ENCODE results near the gene HYPK. TPM values are rescaled to one million over a fixed set of nuclear protein-coding genes. Genes with fewer than 3 reads are reported as not detected.

The HYPK gene
- total RNA-seq, 2 experiments from 2014 or later: 16.1 to 53.6 TPM

DNA sequence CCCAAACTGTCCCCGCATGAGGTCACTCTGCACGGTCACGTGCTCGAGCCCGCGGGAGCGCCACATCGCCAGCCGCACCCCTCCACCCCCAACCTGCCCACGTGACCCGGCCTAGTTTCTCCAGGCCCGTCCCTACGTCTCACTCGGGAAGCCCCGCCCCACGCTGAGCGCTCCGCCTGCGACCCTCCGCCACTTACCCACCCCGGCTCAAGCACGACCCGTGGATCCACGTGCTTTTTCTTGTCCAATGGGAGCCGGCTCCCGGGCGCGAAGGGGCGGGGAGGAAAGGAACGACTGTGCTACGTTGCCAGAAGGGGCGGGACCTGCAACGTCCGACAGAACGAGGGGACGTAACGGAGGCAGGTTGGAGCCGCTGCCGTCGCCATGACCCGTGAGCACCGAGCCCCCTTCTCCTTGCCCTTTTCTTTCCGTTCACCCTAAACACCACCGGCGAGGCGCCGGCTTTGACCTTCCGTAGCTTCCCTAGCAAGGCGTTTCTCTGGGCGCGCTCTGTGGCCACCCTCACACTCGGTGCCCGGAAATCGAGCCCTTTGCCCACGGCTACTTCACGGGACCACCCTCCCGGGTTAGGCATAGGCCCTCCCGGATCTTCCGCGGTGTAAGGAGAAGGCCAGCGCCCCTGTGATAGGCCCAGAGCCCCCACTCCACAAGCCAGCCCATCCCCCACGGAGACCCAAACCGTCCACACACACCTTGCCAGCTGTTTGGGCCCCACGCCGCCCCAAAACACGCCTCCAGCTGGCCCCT is 8.2 kb upstream of the HYPK start, which contains the start of gene SERF2:
TSS of gene SERF2 (plus strand) at position 328 of the 768 bp plus-strand sequence. CDS start at position 385, 57 bp downstream.
- TSS peak; percentile 66 for BruUV-seq (replicated peaks)
- H2AFZ ChIP-seq (ENCODE audit: low read length): peak within 1 kb of the TSS; percentile 53; the same call in 1 of the 2 replicates
- H3K9me2 ChIP-seq (ENCODE audit: insufficient read depth, low read length): no peaks in the 10 kb centered on the region
- POLR2A ChIA-PET: interaction anchor here (0.7 to 6.5 kb wide), 8 partner anchors 8 to 40 kb away, joined by 3 to 98 read pairs (median 7); partner anchors contain the start of genes ELL3, HYPK, MFAP1 and SERINC4
- H4K20me1 ChIP-seq (ENCODE audit: insufficient read depth, low read length): peaks cover 17% of the 10 kb centered on the region
- peaks cover 87% of the 10 kb centered on the region for H3K4me1 ChIP-seq (ENCODE audit: insufficient read depth, low read length, poor library complexity, severe bottlenecking)
- H3K36me3 ChIP-seq (ENCODE audit: insufficient read depth, low read length): peaks cover 49% of the 10 kb centered on the region
- TF ChIP-seq EZH2phosphoT487 (IDR thresholded peaks at IDR 0.05; ENCODE audit: borderline replicate concordance, low read depth, low read length): no peak
- TF ChIP-seq, protein P1, sequence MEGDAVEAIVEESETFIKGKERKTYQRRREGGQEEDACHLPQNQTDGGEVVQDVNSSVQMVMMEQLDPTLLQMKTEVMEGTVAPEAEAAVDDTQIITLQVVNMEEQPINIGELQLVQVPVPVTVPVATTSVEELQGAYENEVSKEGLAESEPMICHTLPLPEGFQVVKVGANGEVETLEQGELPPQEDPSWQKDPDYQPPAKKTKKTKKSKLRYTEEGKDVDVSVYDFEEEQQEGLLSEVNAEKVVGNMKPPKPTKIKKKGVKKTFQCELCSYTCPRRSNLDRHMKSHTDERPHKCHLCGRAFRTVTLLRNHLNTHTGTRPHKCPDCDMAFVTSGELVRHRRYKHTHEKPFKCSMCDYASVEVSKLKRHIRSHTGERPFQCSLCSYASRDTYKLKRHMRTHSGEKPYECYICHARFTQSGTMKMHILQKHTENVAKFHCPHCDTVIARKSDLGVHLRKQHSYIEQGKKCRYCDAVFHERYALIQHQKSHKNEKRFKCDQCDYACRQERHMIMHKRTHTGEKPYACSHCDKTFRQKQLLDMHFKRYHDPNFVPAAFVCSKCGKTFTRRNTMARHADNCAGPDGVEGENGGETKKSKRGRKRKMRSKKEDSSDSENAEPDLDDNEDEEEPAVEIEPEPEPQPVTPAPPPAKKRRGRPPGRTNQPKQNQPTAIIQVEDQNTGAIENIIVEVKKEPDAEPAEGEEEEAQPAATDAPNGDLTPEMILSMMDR (conservative IDR thresholded peaks at IDR 0.05; ENCODE audit: low read length): no peak
- H3K27ac ChIP-seq (ENCODE audit: low read depth, low read length, poor library complexity, severe bottlenecking): peak within 1 kb of the TSS; percentile 100
- DNase-seq (ENCODE audit: low spot score): peak; percentile 99
- no peaks in the 10 kb centered on the region for H3K9me3 ChIP-seq (ENCODE audit: low read length)
- intact Hi-C loops (cut with micrococcal nuclease; ENCODE audit: unreplicated experiment): loop anchor here (1.0 kb wide), 1 partner anchor 17 kb away; no protein-coding TSS in a partner anchor
- peaks cover 32% of the 10 kb centered on the region for H3K79me2 ChIP-seq (ENCODE audit: insufficient read depth, low read depth, low read length)
- CTCF ChIA-PET (ENCODE audit: unreplicated experiment): no interaction called here
- peak within 1 kb of the TSS; percentile 97 for H3K4me3 ChIP-seq (ENCODE audit: low read depth, low read length, poor library complexity, severe bottlenecking)
- H3K4me2 ChIP-seq (ENCODE audit: low read length): peak within 1 kb of the TSS; percentile 97

DNA sequence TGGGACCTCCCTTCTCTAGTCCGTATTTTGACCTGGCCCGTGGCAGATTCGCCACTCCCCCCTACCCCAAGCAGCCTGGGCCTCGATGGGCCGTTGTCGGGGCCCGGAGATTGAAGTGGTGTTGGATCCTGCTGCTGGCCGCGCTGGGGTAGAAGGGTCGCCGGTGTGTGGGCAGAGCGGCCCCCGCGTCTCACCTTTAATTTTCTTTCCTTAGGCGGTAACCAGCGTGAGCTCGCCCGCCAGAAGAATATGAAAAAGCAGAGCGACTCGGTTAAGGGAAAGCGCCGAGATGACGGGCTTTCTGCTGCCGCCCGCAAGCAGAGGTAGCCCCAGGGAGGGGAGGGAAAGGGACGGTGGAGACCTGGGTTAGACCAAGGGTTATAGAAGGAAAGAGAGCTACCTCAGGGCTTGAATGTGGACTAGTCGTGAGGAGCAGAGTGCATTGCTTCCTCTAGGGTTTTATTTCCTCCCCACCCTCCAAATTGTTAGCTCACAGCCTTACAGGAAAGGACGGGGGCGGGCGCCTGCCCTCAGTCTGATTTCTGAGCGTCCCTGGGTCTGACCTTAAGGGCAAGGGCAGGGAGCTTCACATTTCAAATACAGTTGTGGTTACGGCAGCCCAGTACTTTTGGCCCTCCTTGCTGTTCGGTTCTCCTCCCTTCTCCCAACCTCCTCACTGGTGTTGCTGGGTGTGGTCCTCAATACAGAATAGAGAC is 7.5 kb upstream of the HYPK start:
- H3K4me3 ChIP-seq (ENCODE audit: low read depth, low read length, poor library complexity, severe bottlenecking): peak overlapping the region; percentile 97
- H3K36me3 ChIP-seq (ENCODE audit: insufficient read depth, low read length): peaks cover 54% of the 10 kb centered on the region
- H4K20me1 ChIP-seq (ENCODE audit: insufficient read depth, low read length): peaks cover 17% of the 10 kb centered on the region
- intact Hi-C loops (cut with micrococcal nuclease; ENCODE audit: unreplicated experiment): loop anchor here (1.0 kb wide), 1 partner anchor 16 kb away; no protein-coding TSS in a partner anchor
- ChIA-PET CTCF (ENCODE audit: unreplicated experiment) (no interaction called here), POLR2A (interaction anchor here (0.6 to 6.1 kb wide), 6 partner anchors 9 to 175 kb away, joined by 3 to 47 read pairs (median 7); partner anchors contain the start of genes ELL3, MFAP1 and WDR76)
- peaks cover 32% of the 10 kb centered on the region for H3K79me2 ChIP-seq (ENCODE audit: insufficient read depth, low read depth, low read length)
- DNase-seq (ENCODE audit: low spot score): peak; percentile 60
- no peak for TF ChIP-seq EZH2phosphoT487 (IDR thresholded peaks at IDR 0.05; ENCODE audit: borderline replicate concordance, low read depth, low read length)
- TF ChIP-seq, protein P1 (conservative IDR thresholded peaks at IDR 0.05; ENCODE audit: low read length): no peak
- peak overlapping the region; percentile 97 for H3K27ac ChIP-seq (ENCODE audit: low read depth, low read length, poor library complexity, severe bottlenecking)
- BruUV-seq (replicated peaks): no TSS peak
- peaks cover 87% of the 10 kb centered on the region for H3K4me1 ChIP-seq (ENCODE audit: insufficient read depth, low read length, poor library complexity, severe bottlenecking)
- no peak overlapping the region for H2AFZ ChIP-seq (ENCODE audit: low read length)
- no peaks in the 10 kb centered on the region for H3K9me2 ChIP-seq (ENCODE audit: insufficient read depth, low read length)
- H3K4me2 ChIP-seq (ENCODE audit: low read length): peak overlapping the region; percentile 97
- no peaks in the 10 kb centered on the region for H3K9me3 ChIP-seq (ENCODE audit: low read length)

All from OCI-LY7 (cell line).